Common myeloid progenitor, CD34-positive (primary cell): ENCODE measurements around the gene PLXND1.
A peak's percentile ranks its signal among the peaks of the same experiment; 100 is the strongest.

Experiments used
- CTCF ChIA-PET: fragments of 350-600 bp; sonication (Branson Sonifier 250); formaldehyde crosslinking; loops from one replicate; lab custom pipeline; 2021; ENCODE audit warnings: antibody characterized with exemption; lab: Charles Lee
- POLR2A ChIA-PET: fragments of 350-600 bp; sonication (Branson Sonifier 250); formaldehyde crosslinking; loops from one replicate; lab custom pipeline; 2021; ENCODE audit warnings: antibody characterized with exemption; lab: Charles Lee
- DNase-seq, 3 donors: peaks; one replicate each; pipeline versions ENCODE4 v3.0.0 to v3.0.0-alpha.2; 2013
- H3K27ac ChIP-seq, 2 experiments: 1 replicate in 1 of 2; 2 replicates in 1 of 2; pipeline ENCODE4 v1.7.0; 2013; ENCODE audit warnings: inconsistent platforms in 2 of 2, low read length in 2 of 2, mild to moderate bottlenecking in 2 of 2, low read depth in 1 of 2, moderate library complexity in 1 of 2; ENCODE audit not compliant: severe bottlenecking in 2 of 2, insufficient read depth in 1 of 2, poor library complexity in 1 of 2
- H3K27me3 ChIP-seq, 5 experiments: replicated peaks in 2 of 5; 1 replicate in 3 of 5; 2 replicates in 2 of 5; pipeline versions ENCODE4 v1.6.1 to v1.7.0; 2013; ENCODE audit warnings: low read length in 4 of 5, mild to moderate bottlenecking in 2 of 5, moderate library complexity in 2 of 5, inconsistent platforms in 1 of 5; ENCODE audit not compliant: insufficient read depth in 5 of 5, control insufficient read depth in 4 of 5
- H3K36me3 ChIP-seq, 4 experiments: 1 replicate in 2 of 4; 2 replicates in 2 of 4; pipeline versions ENCODE4 v1.6.1 to v1.7.0; 2013; ENCODE audit warnings: low read length in 3 of 4, control low read depth in 1 of 4, mild to moderate bottlenecking in 1 of 4; ENCODE audit not compliant: control insufficient read depth in 4 of 4, insufficient read depth in 4 of 4
- H3K4me1 ChIP-seq, 4 experiments: 1 replicate in 3 of 4; 2 replicates in 1 of 4; pipeline versions ENCODE4 v1.6.1 to v1.7.1; 2013; ENCODE audit warnings: low read length in 3 of 4, mild to moderate bottlenecking in 3 of 4, control low read depth in 1 of 4, inconsistent platforms in 1 of 4, moderate library complexity in 1 of 4; ENCODE audit not compliant: control insufficient read depth in 4 of 4, insufficient read depth in 4 of 4; ENCODE audit errors: control extremely low read depth in 1 of 4
- H3K4me3 ChIP-seq, 7 experiments: 1 replicate in 4 of 7; 2 replicates in 3 of 7; pipeline versions ENCODE4 v1.5.1 to v1.7.0; 2013; ENCODE audit warnings: mild to moderate bottlenecking in 7 of 7, low read length in 6 of 7, moderate library complexity in 6 of 7, inconsistent platforms in 2 of 7, low read depth in 2 of 7, control low read depth in 1 of 7; ENCODE audit not compliant: insufficient read depth in 4 of 7, control insufficient read depth in 1 of 7; ENCODE audit errors: extremely low read depth in 1 of 7
- H3K9me3 ChIP-seq, 5 experiments: 1 replicate in 4 of 5; 2 replicates in 1 of 5; pipeline versions ENCODE4 v1.6.1 to v1.7.1; 2013; ENCODE audit warnings: low read length in 4 of 5, mild to moderate bottlenecking in 2 of 5, inconsistent platforms in 1 of 5, low read depth in 1 of 5, moderate library complexity in 1 of 5; ENCODE audit not compliant: control insufficient read depth in 4 of 5, insufficient read depth in 2 of 5; ENCODE audit errors: control extremely low read depth in 1 of 5
- WGBS: methylation state at CpG from one replicate; pipeline ENCODE4 v1.1.5; 2013; ENCODE audit not compliant: insufficient coverage; 5-methylcytosine and 5-hydroxymethylcytosine counted together

PLXND1 gene

DNA sequence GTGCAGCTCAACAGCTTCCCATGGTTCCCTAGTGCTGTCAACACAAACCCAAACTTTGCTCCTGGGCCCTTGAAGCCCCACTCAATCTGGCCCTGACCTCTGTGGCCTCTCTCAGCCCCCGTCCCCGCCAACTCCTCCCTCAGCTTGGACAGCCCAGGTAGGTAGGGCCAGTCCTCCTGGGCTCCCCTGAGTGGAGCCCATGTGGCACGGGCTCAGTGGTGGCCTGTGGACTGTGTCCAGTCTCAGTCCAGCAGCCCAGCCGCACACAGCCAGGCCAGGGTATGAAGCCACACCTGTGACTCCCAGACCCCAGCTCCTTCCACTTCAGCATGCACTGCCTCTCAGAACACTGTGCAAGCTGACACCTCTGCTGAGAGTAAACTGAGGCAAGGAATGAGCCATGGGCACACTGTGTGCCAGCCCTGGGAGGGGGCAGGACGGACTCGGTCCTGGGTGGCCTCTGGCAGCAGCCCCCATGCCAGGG is 11.5 kb downstream of the PLXND1 start:
- H3K36me3 ChIP-seq = peaks cover 0 to 10% (median 0%) of the 10 kb centered on the region in 4 experiments
- ChIA-PET POLR2A (interaction anchor here (1.0 to 1.5 kb wide), 2 partner anchors 18 to 316 kb away, joined by 3 to 8 read pairs; partner anchors contain the start of gene HMCES), CTCF (interaction anchor here (0.7 to 14.3 kb wide), 5 partner anchors 12 to 104 kb away, joined by 3 to 158 read pairs (median 5); partner anchors contain the start of gene PLXND1)
- WGBS = 90% methylated on average over 3 of the region's 6 CpGs
- no peaks in the 10 kb centered on the region for H3K9me3 ChIP-seq
- H3K4me3 ChIP-seq = no peak overlapping the region
- no peak overlapping the region for H3K27ac ChIP-seq
- DNase-seq = no peak
- H3K27me3 ChIP-seq = no peaks in the 10 kb centered on the region
- H3K4me1 ChIP-seq = peaks cover 4 to 99% (median 91%) of the 10 kb centered on the region in 4 experiments

DNA sequence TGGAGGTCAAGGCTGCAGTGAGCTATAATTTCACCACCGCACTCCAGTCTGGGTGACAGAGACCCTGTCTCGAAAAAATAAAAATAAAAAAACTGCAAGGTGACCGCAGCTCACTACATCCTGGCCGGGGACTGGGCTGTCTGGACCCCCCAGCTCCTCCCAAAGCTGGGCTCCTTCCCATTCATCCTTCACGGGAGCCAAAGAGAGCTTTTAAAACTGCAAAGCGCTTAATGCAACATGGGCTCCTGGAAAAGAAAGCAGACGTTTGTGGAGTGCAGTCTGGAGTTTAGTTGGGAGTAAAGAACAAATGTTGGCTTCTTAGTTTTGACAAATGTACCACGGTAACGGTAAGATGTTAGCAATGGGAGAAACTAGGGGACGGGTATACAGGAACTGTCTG is 12.1 kb downstream of the PLXND1 start:
- Histone ChIP-seq H3K27ac (no peak overlapping the region), H3K4me3 (peak overlapping the region in 3 of 7 experiments; percentile 33 to 54 (median 44)), H3K4me1 (peaks cover 4 to 95% (median 87%) of the 10 kb centered on the region in 4 experiments), H3K36me3 (peaks cover 0 to 15% (median 0%) of the 10 kb centered on the region in 4 experiments), H3K27me3 (no peaks in the 10 kb centered on the region), H3K9me3 (no peaks in the 10 kb centered on the region)
- ChIA-PET CTCF (interaction anchor here (0.7 to 14.3 kb wide), 10 partner anchors 8 to 104 kb away, joined by 3 to 158 read pairs (median 4); partner anchors contain the start of gene PLXND1), POLR2A (interaction anchor here (1.0 to 1.5 kb wide), 3 partner anchors 15 to 316 kb away, joined by 3 to 8 read pairs (median 3); partner anchors contain the start of gene HMCES)
- 77% methylated on average over 6 of the region's 10 CpGs for WGBS
- no peak for DNase-seq

DNA sequence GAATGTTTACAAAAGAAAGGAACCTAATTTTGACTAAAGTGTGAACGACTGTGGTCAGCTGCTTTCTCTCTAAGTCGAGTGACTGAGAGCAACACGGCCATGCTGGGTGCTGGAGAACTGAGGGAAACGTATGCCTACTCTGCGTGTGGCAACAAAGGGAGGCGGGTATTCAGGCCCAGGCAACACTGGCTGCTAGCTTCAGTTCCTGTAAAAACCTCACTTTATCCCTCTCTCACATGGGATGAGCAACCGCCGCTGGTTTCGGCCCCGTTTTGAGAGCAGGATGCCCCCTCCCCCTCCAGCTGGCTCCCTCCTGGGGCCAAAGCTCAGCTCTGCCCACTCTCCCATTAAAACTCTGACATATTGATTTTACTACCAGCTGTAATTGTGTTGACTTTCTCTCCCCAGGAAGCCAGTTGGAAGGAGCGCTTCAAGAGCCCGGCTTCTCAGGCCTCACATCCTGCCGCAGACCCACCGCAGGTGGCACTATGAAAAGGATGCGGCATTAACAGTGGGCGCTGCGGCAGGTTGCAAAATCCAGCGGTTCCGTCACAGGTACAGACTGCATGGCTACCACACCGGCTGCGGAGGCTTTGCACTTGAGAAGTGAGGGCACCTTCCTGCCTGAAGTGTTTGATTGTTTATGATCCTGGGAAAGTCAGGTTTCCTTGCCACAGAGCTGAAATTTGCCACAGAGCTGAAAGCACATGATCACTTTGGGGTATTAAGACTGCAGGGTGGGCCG is 12.7 kb downstream of the PLXND1 start:
- Histone ChIP-seq H3K27me3 (no peaks in the 10 kb centered on the region), H3K4me3 (peak overlapping the region in 4 of 7 experiments; percentile 22 to 54 (median 38)), H3K4me1 (peaks cover 4 to 92% (median 81%) of the 10 kb centered on the region in 4 experiments), H3K36me3 (peaks cover 0 to 16% (median under 1%) of the 10 kb centered on the region in 4 experiments), H3K27ac (peak overlapping the region in 1 of 2 experiments; percentile 58), H3K9me3 (no peaks in the 10 kb centered on the region)
- ChIA-PET CTCF (interaction anchor here (0.8 to 14.3 kb wide), 12 partner anchors 9 to 104 kb away, joined by 3 to 158 read pairs (median 4); partner anchors contain the start of gene PLXND1), POLR2A (interaction anchor here (1.3 to 1.5 kb wide), 3 partner anchors 15 to 17 kb away, joined by 3 to 8 read pairs (median 5); no protein-coding TSS in a partner anchor)
- DNase-seq = peak; percentile 75 to 93 (median 86)
- WGBS = 5% methylated on average over 22 of the region's 22 CpGs

DNA sequence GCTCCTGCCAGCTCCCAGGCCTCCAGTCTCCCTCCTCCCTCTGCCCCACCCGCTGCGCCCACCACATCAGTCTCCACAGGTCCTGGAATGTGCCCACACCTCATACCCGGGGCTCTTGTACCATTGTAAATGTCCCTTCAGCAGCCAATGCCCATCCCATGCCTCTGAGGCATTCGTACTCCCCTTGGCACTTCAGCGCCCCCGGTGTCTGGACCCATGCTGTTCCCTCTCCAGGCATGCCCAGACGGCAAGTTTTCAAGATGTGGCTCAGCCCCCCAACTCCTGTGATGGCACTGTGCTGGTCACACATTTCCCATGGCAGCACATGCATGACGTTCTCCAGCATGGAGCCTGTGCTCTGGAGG is 13.3 kb downstream of the PLXND1 start:
- H3K36me3 ChIP-seq = peaks cover 0 to 16% (median 2%) of the 10 kb centered on the region in 4 experiments
- peak in 1 of 3 donors; percentile 33 for DNase-seq
- H3K9me3 ChIP-seq = no peaks in the 10 kb centered on the region
- 62% methylated on average over 7 of the region's 8 CpGs for WGBS
- H3K27me3 ChIP-seq = no peaks in the 10 kb centered on the region
- POLR2A ChIA-PET = interaction anchor here (1.3 kb wide), 2 partner anchors 14 to 17 kb away, joined by 3 to 5 read pairs; no protein-coding TSS in a partner anchor
- H3K4me3 ChIP-seq = peak overlapping the region in 3 of 7 experiments; percentile 16 to 54 (median 44)
- CTCF ChIA-PET = interaction anchor here (1.0 to 14.3 kb wide), 8 partner anchors 13 to 103 kb away, joined by 3 to 158 read pairs (median 3); partner anchors contain the start of gene PLXND1
- H3K27ac ChIP-seq = peak overlapping the region in 1 of 2 experiments; percentile 58
- peaks cover 4 to 92% (median 79%) of the 10 kb centered on the region in 4 experiments for H3K4me1 ChIP-seq

DNA sequence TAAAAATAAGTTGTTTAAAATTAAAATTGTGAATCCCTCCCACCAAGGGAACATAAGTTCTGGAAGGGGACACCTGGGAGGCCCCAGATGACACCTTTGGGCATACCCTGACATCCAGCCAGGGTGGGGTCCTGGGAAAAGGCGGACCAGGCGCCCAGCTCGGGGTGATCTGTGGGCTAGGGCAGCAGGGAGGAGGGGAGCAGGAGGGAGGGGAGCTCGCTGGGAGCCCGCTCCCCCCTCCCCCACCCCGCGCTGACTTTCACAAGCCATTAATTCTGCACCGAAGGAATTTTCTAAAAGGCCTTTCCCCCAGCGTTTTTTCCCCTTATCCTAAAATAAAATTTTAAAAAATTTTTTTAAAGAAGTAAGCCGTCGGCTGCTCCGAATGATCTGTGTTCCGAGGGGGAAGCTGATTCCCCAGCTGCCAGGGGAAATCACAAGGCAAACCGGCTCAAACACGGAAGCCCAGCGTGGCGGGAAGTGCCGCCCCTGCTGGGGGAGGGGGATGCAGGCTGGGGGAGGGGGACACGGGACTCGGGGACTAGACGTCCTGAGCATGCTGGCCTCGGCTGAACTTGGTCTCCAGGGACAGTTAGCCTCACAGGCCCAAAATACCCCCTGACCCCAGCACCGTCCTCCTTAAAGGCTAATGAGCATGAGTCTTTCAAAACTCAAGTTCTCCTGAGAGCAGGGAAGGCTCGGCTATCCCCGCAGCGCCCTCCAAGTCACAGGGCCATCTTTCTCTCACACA is 13.9 kb downstream of the PLXND1 start:
- peak overlapping the region in 1 of 2 experiments; percentile 58 for H3K27ac ChIP-seq

DNA sequence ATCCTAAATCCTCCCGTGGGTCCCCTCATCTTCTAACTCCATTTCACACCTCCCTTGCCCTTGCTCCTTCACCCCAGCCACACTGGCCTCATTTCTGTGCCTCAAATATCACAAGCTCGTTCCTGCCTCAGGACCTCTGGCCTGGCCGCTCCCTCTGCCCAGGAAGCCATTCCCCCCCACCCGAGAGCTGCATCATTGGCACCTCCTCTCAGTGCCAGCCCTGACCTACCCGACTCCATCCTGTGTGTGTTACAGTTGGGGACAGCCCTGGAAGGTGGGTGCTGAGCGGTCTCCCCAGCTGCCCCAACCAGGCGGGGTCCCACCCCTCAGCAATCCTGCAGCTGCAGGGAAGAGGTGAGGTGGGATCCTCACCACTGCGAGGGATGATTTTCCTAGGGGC is 14.5 kb downstream of the PLXND1 start:
- no peak for DNase-seq
- Histone ChIP-seq H3K27ac (peak overlapping the region in 1 of 2 experiments; percentile 58), H3K9me3 (no peaks in the 10 kb centered on the region), H3K4me1 (peaks cover 4 to 83% (median 67%) of the 10 kb centered on the region in 4 experiments), H3K36me3 (peaks cover 0 to 26% (median 9%) of the 10 kb centered on the region in 4 experiments), H3K4me3 (peak overlapping the region in 4 of 7 experiments; percentile 32 to 54 (median 49)), H3K27me3 (no peaks in the 10 kb centered on the region)
- ChIA-PET CTCF (interaction anchor here (0.8 to 14.3 kb wide), 6 partner anchors 12 to 102 kb away, joined by 3 to 158 read pairs (median 5); partner anchors contain the start of gene PLXND1), POLR2A (interaction anchor here (0.7 to 0.9 kb wide), 2 partner anchors 14 to 70 kb away, joined by 3 to 4 read pairs; no protein-coding TSS in a partner anchor)
- WGBS = 67% methylated on average over 6 of the region's 8 CpGs

More for the DNA sequence above, 13.9 kb downstream of the PLXND1 start:
- POLR2A ChIA-PET = interaction anchor here (0.7 to 1.3 kb wide), 3 partner anchors 13 to 71 kb away, joined by 3 to 5 read pairs (median 4); no protein-coding TSS in a partner anchor
- peaks cover 0 to 23% (median 6%) of the 10 kb centered on the region in 4 experiments for H3K36me3 ChIP-seq
- H3K9me3 ChIP-seq = no peaks in the 10 kb centered on the region
- peak overlapping the region in 4 of 7 experiments; percentile 32 to 54 (median 49) for H3K4me3 ChIP-seq
- WGBS = 8% methylated on average over 14 of the region's 26 CpGs
- CTCF ChIA-PET = interaction anchor here (0.7 to 14.3 kb wide), 7 partner anchors 12 to 149 kb away, joined by 3 to 158 read pairs (median 4); partner anchors contain the start of gene PLXND1
- H3K4me1 ChIP-seq = peaks cover 4 to 89% (median 73%) of the 10 kb centered on the region in 4 experiments
- DNase-seq = peak in 2 of 3 donors; percentile 46 to 52
- no peaks in the 10 kb centered on the region for H3K27me3 ChIP-seq
